SK-N-SH treated with all-trans-retinoic acid at 6 μM for 48 hours (cell line): ENCODE results near the gene SLC2A6.

Source experiments
- ATAC-seq: fragments of 200-7000 bp; cut with Tn5 transposase; 3 replicates; pipeline ENCODE4 v1.9.1; 2020; ENCODE audit warnings: mild to moderate bottlenecking, moderate library complexity
- ARNTL ChIP-seq: fragments of 450-650 bp; formaldehyde crosslinking; IDR thresholded peaks from 2 replicates; pipeline ENCODE4 v1.5.0; 2020; ENCODE audit warnings: low read depth, mild to moderate bottlenecking, moderate library complexity, borderline replicate concordance
- BACH2 ChIP-seq: fragments of 250-450 bp; sonication (Bioruptor Pico); IDR thresholded peaks from 2 replicates; pipeline ENCODE4 v1.9.0; 2021; ENCODE audit warnings: mild to moderate bottlenecking, borderline replicate concordance
- CREB5 ChIP-seq: fragments of 250-450 bp; sonication (Bioruptor Pico); IDR thresholded peaks from 2 replicates; pipeline ENCODE4 v1.5.1; 2020; ENCODE audit warnings: low read depth, mild to moderate bottlenecking, moderate library complexity
- CSDC2 ChIP-seq: fragments of 250-450 bp; sonication (Bioruptor Pico); IDR thresholded peaks from 2 replicates; pipeline ENCODE4 v1.5.0; 2020; ENCODE audit warnings: mild to moderate bottlenecking, moderate library complexity
- CSRNP3 ChIP-seq: fragments of 250-450 bp; sonication (Bioruptor Pico); IDR thresholded peaks from 2 replicates; pipeline ENCODE4 v1.5.1; 2021; ENCODE audit warnings: mild to moderate bottlenecking, moderate library complexity
- PATZ1 ChIP-seq: fragments of 250-450 bp; sonication (Bioruptor Pico); IDR thresholded peaks from 2 replicates; pipeline ENCODE4 v1.8.0; 2020; ENCODE audit warnings: mild to moderate bottlenecking, moderate library complexity, borderline replicate concordance
- POU6F1 ChIP-seq: fragments of 250-450 bp; sonication (Bioruptor Pico); IDR thresholded peaks from 2 replicates; pipeline ENCODE4 v1.8.0; 2021; ENCODE audit warnings: low read depth, mild to moderate bottlenecking, moderate library complexity, borderline replicate concordance
- PPARA ChIP-seq: fragments of 250-450 bp; sonication (Bioruptor Pico); IDR thresholded peaks from 2 replicates; pipeline ENCODE4 v1.5.0; 2020; ENCODE audit warnings: mild to moderate bottlenecking, borderline replicate concordance
- TCF4 ChIP-seq: fragments of 250-450 bp; sonication (Bioruptor Pico); IDR thresholded peaks from 2 replicates; pipeline ENCODE4 v1.8.0; 2021; ENCODE audit warnings: mild to moderate bottlenecking, moderate library complexity, borderline replicate concordance
- TOX ChIP-seq: fragments of 250-450 bp; sonication (Bioruptor Pico); IDR thresholded peaks from 2 replicates; pipeline ENCODE4 v1.8.0; 2021; ENCODE audit warnings: mild to moderate bottlenecking, moderate library complexity, borderline replicate concordance
- TSHZ2 ChIP-seq: fragments of 250-450 bp; sonication (Bioruptor Pico); IDR thresholded peaks from 2 replicates; pipeline ENCODE4 v1.5.0; 2020; ENCODE audit warnings: mild to moderate bottlenecking, moderate library complexity
- ZC3H10 ChIP-seq: fragments of 250-450 bp; sonication (Bioruptor Pico); IDR thresholded peaks from 2 replicates; pipeline ENCODE4 v1.5.1; 2021; ENCODE audit warnings: mild to moderate bottlenecking, moderate library complexity
- ZFP3 ChIP-seq: fragments of 250-450 bp; sonication (Bioruptor Pico); IDR thresholded peaks from 2 replicates; pipeline ENCODE4 v1.5.0; 2020; ENCODE audit warnings: mild to moderate bottlenecking, moderate library complexity
- ZFP30 ChIP-seq: fragments of 450-650 bp; formaldehyde crosslinking; IDR thresholded peaks from 2 replicates; pipeline ENCODE4 v1.5.0; 2022; ENCODE audit warnings: mild to moderate bottlenecking, moderate library complexity
- ZNF565 ChIP-seq: fragments of 450-650 bp; formaldehyde crosslinking; conservative IDR thresholded peaks from 2 replicates; pipeline ENCODE4 v1.5.0; 2020; ENCODE audit warnings: low read depth, mild to moderate bottlenecking, moderate library complexity
- ZNF70 ChIP-seq: fragments of 450-650 bp; formaldehyde crosslinking; IDR thresholded peaks from 2 replicates; pipeline ENCODE4 v1.5.0; 2020; ENCODE audit warnings: mild to moderate bottlenecking, moderate library complexity
- ZNF8 ChIP-seq: fragments of 450-650 bp; formaldehyde crosslinking; IDR thresholded peaks from 2 replicates; pipeline ENCODE4 v1.5.0; 2020; ENCODE audit warnings: mild to moderate bottlenecking, moderate library complexity

Gene SLC2A6

GRCh38 chr9:133512253-133513213 is 33.6 kb upstream of the SLC2A6 start:
- TF ChIP-seq TCF4 (no peak), ZNF8 (CRISPR knock-in tag) (no peak), TOX (CRISPR knock-in tag) (no peak), ARNTL (no peak), TSHZ2 (CRISPR knock-in tag) (no peak), CSRNP3 (CRISPR knock-in tag) (no peak), ZFP3 (CRISPR knock-in tag) (no peak), CSDC2 (CRISPR knock-in tag) (no peak), ZNF70 (CRISPR knock-in tag) (no peak), CREB5 (CRISPR knock-in tag) (no peak), BACH2 (no peak), ZNF565 (CRISPR knock-in tag) (no peak), PPARA (CRISPR knock-in tag) (no peak), POU6F1 (CRISPR knock-in tag) (no peak), ZFP30 (CRISPR knock-in tag) (no peak), PATZ1 (CRISPR knock-in tag) (no peak), ZC3H10 (CRISPR knock-in tag) (no peak)
- no peak for ATAC-seq

GRCh38 chr9:133511607-133512006 is 32.7 kb upstream of the SLC2A6 start:
- no peak for ATAC-seq
- TF ChIP-seq ARNTL: no peak
- TF ChIP-seq TOX (CRISPR knock-in tag): no peak
- TF ChIP-seq CREB5 (CRISPR knock-in tag): no peak
- no peak for TF ChIP-seq BACH2
- no peak for TF ChIP-seq PPARA (CRISPR knock-in tag)
- no peak for TF ChIP-seq ZNF565 (CRISPR knock-in tag)
- TF ChIP-seq PATZ1 (CRISPR knock-in tag): no peak
- TF ChIP-seq, all 23 proteins: peak for 0
